Fibroblast of lung (primary cell): Measurements from ENCODE around the gene CGRRF1. TPM values are rescaled to one million over a fixed set of nuclear protein-coding genes. Genes with fewer than 3 reads are reported as not detected.

Experiments used
- DNase-seq, 2 donors: peaks; one replicate each; pipeline versions ENCODE4 v3.0.0 to v3.0.0-alpha.2; 2010; ENCODE audit warnings: low read depth in 2 of 2
- H2AFZ ChIP-seq: 2 replicates; pipeline ENCODE4 v1.5.1; 2012; ENCODE audit warnings: low read length, control low read depth, inconsistent platforms
- H3K27ac ChIP-seq: 2 replicates; pipeline ENCODE4 v1.5.1; 2011; ENCODE audit warnings: low read length, control low read depth; ENCODE audit not compliant: insufficient read depth
- H3K27me3 ChIP-seq: 2 replicates; pipeline ENCODE4 v1.5.1; 2011; ENCODE audit warnings: mild to moderate bottlenecking, low read length; ENCODE audit not compliant: control insufficient read depth, insufficient read depth
- H3K36me3 ChIP-seq: 2 replicates; pipeline ENCODE4 v1.5.1; 2011; ENCODE audit warnings: low read length; ENCODE audit not compliant: control insufficient read depth, insufficient read depth
- H3K4me1 ChIP-seq: 2 replicates; pipeline ENCODE4 v1.5.1; 2011; ENCODE audit warnings: low read length; ENCODE audit not compliant: control insufficient read depth, insufficient read depth; ENCODE audit errors: extremely low read depth
- H3K4me2 ChIP-seq: 2 replicates; pipeline ENCODE4 v1.5.1; 2011; ENCODE audit warnings: low read length, control low read depth; ENCODE audit not compliant: insufficient read depth; ENCODE audit errors: extremely low read depth
- H3K4me3 ChIP-seq, 4 experiments: fragments of 200-600 bp in 1 of 4; sonication (generic) in 1 of 4; replicated peaks in 1 of 4; 2 replicates each; pipeline ENCODE4 v1.5.1; 2011 to 2016; ENCODE audit warnings: low read length in 4 of 4, low read depth in 3 of 4, mild to moderate bottlenecking in 3 of 4, control low read depth in 2 of 4, inconsistent platforms in 1 of 4, mixed read lengths in 1 of 4; ENCODE audit not compliant: insufficient read depth in 1 of 4; ENCODE audit errors: control extremely low read depth in 1 of 4
- H3K79me2 ChIP-seq: 2 replicates; pipeline ENCODE4 v1.5.1; 2012; ENCODE audit warnings: mild to moderate bottlenecking, low read length, inconsistent platforms; ENCODE audit not compliant: control insufficient read depth, insufficient read depth
- H3K9ac ChIP-seq: 2 replicates; pipeline ENCODE4 v1.5.1; 2011; ENCODE audit warnings: mild to moderate bottlenecking, low read length, control low read depth; ENCODE audit not compliant: insufficient read depth
- H3K9me3 ChIP-seq: 2 replicates; pipeline ENCODE4 v1.5.1; 2012; ENCODE audit warnings: low read depth, low read length; ENCODE audit not compliant: control insufficient read depth, insufficient read depth
- H4K20me1 ChIP-seq: 2 replicates; pipeline ENCODE4 v1.5.1; 2011; ENCODE audit warnings: low read length; ENCODE audit not compliant: control insufficient read depth, insufficient read depth; ENCODE audit errors: extremely low read depth
- CTCF ChIP-seq, 2 donors: IDR thresholded peaks in 1 of 2; conservative IDR thresholded peaks in 1 of 2; 1 replicate in 1 of 2; 2 replicates in 1 of 2; pipeline ENCODE4 v1.5.1; 2011 to 2012; ENCODE audit warnings: low read length in 2 of 2, control low read depth in 1 of 2, inconsistent platforms in 1 of 2, low read depth in 1 of 2, mild to moderate bottlenecking in 1 of 2
- EZH2 ChIP-seq: IDR thresholded peaks from 2 replicates; pipeline ENCODE4 v1.5.1; 2012; ENCODE audit warnings: low read length, control low read depth, mild to moderate bottlenecking; ENCODE audit errors: missing control alignments
- polyA plus RNA-seq, 2 donors: library from polyadenylated mRNA; depleted of rRNA in 1 of 2; stranded (reverse) in 1 of 2; unstranded in 1 of 2; fragments of >200 nt; gene quantifications; 2 replicates each; pipeline ENCODE4 v1.2.1, GENCODE V29; 2011 to 2012; ENCODE audit warnings: missing spikeins in 1 of 2
- total RNA-seq: library from RNA; depleted of rRNA; stranded (reverse); fragments of >200 nt; gene quantifications from 2 replicates; pipeline ENCODE4 v1.2.1, GENCODE V29; 2014

Gene CGRRF1
- total and polyA plus RNA-seq, 2 donors (not counting 1 experiment from before 2014, with no cell fraction given), result 15.8 to 23.0 TPM

- H3K4me2 ChIP-seq, result no peak overlapping the region
- H4K20me1 ChIP-seq, result no peaks in the 10 kb centered on the region
- H2AFZ ChIP-seq, result no peak overlapping the region
- no peak overlapping the region for H3K4me3 ChIP-seq
- no peak for DNase-seq
- no peak overlapping the region for H3K9ac ChIP-seq
- no peaks in the 10 kb centered on the region for H3K79me2 ChIP-seq
- H3K36me3 ChIP-seq, result no peaks in the 10 kb centered on the region
- no peaks in the 10 kb centered on the region for H3K4me1 ChIP-seq
- TF ChIP-seq CTCF (conservative IDR thresholded peaks at IDR 0.05 in 1 of 2, IDR thresholded peaks at IDR 0.05 in 1 of 2; ENCODE audit: low read depth in 1 of 2, low read length in 2 of 2) (no peak), EZH2 (no peak)
- no peaks in the 10 kb centered on the region for H3K9me3 ChIP-seq
- H3K27ac ChIP-seq, result no peak overlapping the region
- H3K27me3 ChIP-seq, result no peaks in the 10 kb centered on the region
These were observed 40.8 kb downstream of the CGRRF1 start for GRCh38 chr14:54550514-54550913.

- Histone ChIP-seq H3K36me3 (no peaks in the 10 kb centered on the region), H3K9ac (no peak overlapping the region), H3K4me1 (no peaks in the 10 kb centered on the region), H3K4me3 (no peak overlapping the region), H3K27me3 (no peaks in the 10 kb centered on the region), H3K9me3 (no peaks in the 10 kb centered on the region), H2AFZ (no peak overlapping the region), H3K79me2 (no peaks in the 10 kb centered on the region), H3K4me2 (no peak overlapping the region), H4K20me1 (no peaks in the 10 kb centered on the region), H3K27ac (no peak overlapping the region)
- TF ChIP-seq CTCF (conservative IDR thresholded peaks at IDR 0.05 in 1 of 2, IDR thresholded peaks at IDR 0.05 in 1 of 2; ENCODE audit: low read depth in 1 of 2, low read length in 2 of 2), result no peak
- no peak for TF ChIP-seq EZH2
- no peak for DNase-seq
These were observed 44.7 kb downstream of the CGRRF1 start for GRCh38 chr14:54554401-54554800.

- H3K79me2 ChIP-seq, result no peaks in the 10 kb centered on the region
- no peak overlapping the region for H3K4me3 ChIP-seq
- no peaks in the 10 kb centered on the region for H3K4me1 ChIP-seq
- no peak overlapping the region for H3K27ac ChIP-seq
- H3K27me3 ChIP-seq, result no peaks in the 10 kb centered on the region
- H3K4me2 ChIP-seq, result no peak overlapping the region
- no peaks in the 10 kb centered on the region for H3K36me3 ChIP-seq
- H3K9me3 ChIP-seq, result no peaks in the 10 kb centered on the region
- H4K20me1 ChIP-seq, result no peaks in the 10 kb centered on the region
- DNase-seq, result no peak
- H2AFZ ChIP-seq, result no peak overlapping the region
- TF ChIP-seq CTCF (conservative IDR thresholded peaks at IDR 0.05 in 1 of 2, IDR thresholded peaks at IDR 0.05 in 1 of 2; ENCODE audit: low read depth in 1 of 2, low read length in 2 of 2), result peak; percentile 7 to 22
- TF ChIP-seq EZH2, result no peak
- H3K9ac ChIP-seq, result no peak overlapping the region
These were observed 45.9 kb downstream of the CGRRF1 start for GRCh38 chr14:54555651-54556050.
